Stomach (tissue), 9 donors: ENCODE measurements around the gene ERG. TPM values are rescaled to one million over a fixed set of nuclear protein-coding genes. Genes with fewer than 3 reads are reported as not detected.

Experiments
- DNase-seq, 2 donors: peaks; one replicate each; pipeline versions ENCODE4 v3.0.0 to v3.0.0-alpha.2; 2013 to 2019
- H3K27ac ChIP-seq, 5 donors: fragments of 200-600 bp in 4 of 5; sonication (generic) in 4 of 5; one replicate each; pipeline ENCODE4 v1.5.1; 2013 to 2019; ENCODE audit warnings: mild to moderate bottlenecking in 1 of 5, moderate library complexity in 1 of 5
- H3K27me3 ChIP-seq, 3 donors: fragments of 200-600 bp; sonication (generic); one replicate each; pipeline ENCODE4 v1.5.1; 2017 to 2019; ENCODE audit warnings: mixed run types in 1 of 3
- H3K36me3 ChIP-seq, 4 donors: fragments of 200-600 bp; sonication (generic); 1 replicate in 3 of 4; 2 replicates in 1 of 4; pipeline ENCODE4 v1.5.1; 2016 to 2019
- H3K4me1 ChIP-seq, 4 donors: fragments of 200-600 bp; sonication (generic); one replicate each; pipeline ENCODE4 v1.5.1; 2016 to 2019
- H3K4me3 ChIP-seq, 4 donors: fragments of 200-600 bp; sonication (generic) in 3 of 4; one replicate each; pipeline ENCODE4 v1.5.1; 2016 to 2019; ENCODE audit warnings: mild to moderate bottlenecking in 1 of 4
- H3K9me3 ChIP-seq, 4 donors: fragments of 200-600 bp; sonication (generic); one replicate each; pipeline ENCODE4 v1.5.1; 2016 to 2019
- CTCF ChIP-seq, 7 experiments: fragments of 450-650 bp in 4 of 7; fragments of 200-600 bp in 3 of 7; sonication (generic) in 3 of 7; IDR thresholded peaks; one replicate each; pipeline ENCODE4 v1.5.1; 2016 to 2019; ENCODE audit warnings: antibody characterized with exemption in 7 of 7, control low read depth in 2 of 7, mild to moderate bottlenecking in 1 of 7
- EP300 ChIP-seq: sonication (generic); formaldehyde crosslinking; IDR thresholded peaks from one replicate; pipeline ENCODE4 v1.6.1; 2017; ENCODE audit warnings: antibody characterized with exemption
- POLR2A ChIP-seq, 4 donors: fragments of 450-650 bp; IDR thresholded peaks; one replicate each; pipeline ENCODE4 v1.6.1; 2016; ENCODE audit warnings: antibody characterized with exemption in 4 of 4, control low read depth in 2 of 4, mild to moderate bottlenecking in 1 of 4, moderate library complexity in 1 of 4
- POLR2AphosphoS5 ChIP-seq, 3 donors: sonication (generic); formaldehyde crosslinking; IDR thresholded peaks; one replicate each; pipeline ENCODE4 v1.6.1; 2016; ENCODE audit warnings: antibody characterized with exemption in 3 of 3
- WGBS, 5 donors: extraction: QIAGEN DNeasy Blood & Tissue Kit in 3 of 5; methylation state at CpG; one replicate each; pipeline versions ENCODE4 v1.1.5 to v1.1.7; 2013 to 2018; 5-methylcytosine and 5-hydroxymethylcytosine counted together
- intact Hi-C: fragments of 100-400 bp; cut with DNase I; formaldehyde crosslinking; loops from one replicate; pipeline ENCODE4 v1.15.1; 2023; ENCODE audit warnings: low total_unique reads
- polyA plus RNA-seq, 3 donors: library from polyadenylated mRNA; stranded (reverse); fragments of 200-250 nt; gene quantifications; one replicate each; pipeline ENCODE4 v1.2.3, GENCODE V29; 2013
- total RNA-seq, 5 donors: library from RNA; depleted of rRNA; stranded (reverse); fragments of >200 nt; gene quantifications; one replicate each; pipeline versions ENCODE4 v1.1.0 to v1.2.3, GENCODE V29; 2014 to 2016
- donor health status: healthy with polysubstance abuse.
- donor health status: Bipolar disorder and iron deficiency.
- donor health status: healthy.

ERG gene
- total and polyA plus RNA-seq, 8 donors = 0.58 to 14.5 (median 5.4) TPM; not detected in 1

GRCh38 chr21:38467911-38468310, 30.4 kb downstream of the ERG start:
- no peak overlapping the region for H3K27ac ChIP-seq
- no peaks in the 10 kb centered on the region for H3K9me3 ChIP-seq
- H3K4me1 ChIP-seq = peaks cover 0 to 4% (median 0%) of the 10 kb centered on the region in 4 donors
- no peaks in the 10 kb centered on the region for H3K36me3 ChIP-seq
- no peak for DNase-seq
- no peak overlapping the region for H3K4me3 ChIP-seq
- WGBS, 5 donors = 50 to 59% (median 55%) methylated on average over 4 of the region's 4 CpGs
- peaks cover 0 to 11% (median 9%) of the 10 kb centered on the region in 3 donors for H3K27me3 ChIP-seq
- no peak for TF ChIP-seq CTCF (IDR thresholded peaks at IDR 0.05)
- no peak for TF ChIP-seq POLR2A (IDR thresholded peaks at IDR 0.05)
- no peak for TF ChIP-seq EP300
- intact Hi-C loops = no loop called here

DNA sequence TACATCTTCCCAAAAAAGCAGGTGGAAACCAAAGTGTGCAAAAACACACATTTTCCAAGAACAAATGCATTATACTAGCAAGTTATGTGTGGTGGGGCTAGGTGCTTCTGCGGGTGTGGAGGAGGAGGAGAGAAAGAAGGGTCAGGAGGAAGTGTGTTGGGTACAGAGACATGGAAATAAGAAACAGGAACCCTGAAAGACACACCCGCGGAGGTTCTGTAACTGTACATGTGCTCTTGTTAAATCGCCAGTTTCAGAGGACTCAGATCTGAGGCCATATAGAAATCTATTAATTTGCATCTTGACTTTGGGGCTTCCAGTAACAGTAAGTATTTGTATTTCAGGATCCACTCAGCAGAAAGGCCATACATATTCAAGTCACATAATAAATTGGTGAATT, 30.9 kb downstream of the ERG start:
- DNase-seq = no peak
- Histone ChIP-seq H3K36me3 (no peaks in the 10 kb centered on the region), H3K27ac (no peak overlapping the region), H3K4me3 (no peak overlapping the region), H3K9me3 (no peaks in the 10 kb centered on the region), H3K27me3 (peaks cover 0 to 6% (median 5%) of the 10 kb centered on the region in 3 donors), H3K4me1 (no peaks in the 10 kb centered on the region)
- WGBS, 5 donors = 70 to 81% (median 71%) methylated on average over 4 of the region's 4 CpGs
- intact Hi-C loops = no loop called here
- TF ChIP-seq POLR2AphosphoS5 (IDR thresholded peaks at IDR 0.05) (no peak), EP300 (no peak), POLR2A (IDR thresholded peaks at IDR 0.05) (no peak), CTCF (IDR thresholded peaks at IDR 0.05) (no peak)

DNA sequence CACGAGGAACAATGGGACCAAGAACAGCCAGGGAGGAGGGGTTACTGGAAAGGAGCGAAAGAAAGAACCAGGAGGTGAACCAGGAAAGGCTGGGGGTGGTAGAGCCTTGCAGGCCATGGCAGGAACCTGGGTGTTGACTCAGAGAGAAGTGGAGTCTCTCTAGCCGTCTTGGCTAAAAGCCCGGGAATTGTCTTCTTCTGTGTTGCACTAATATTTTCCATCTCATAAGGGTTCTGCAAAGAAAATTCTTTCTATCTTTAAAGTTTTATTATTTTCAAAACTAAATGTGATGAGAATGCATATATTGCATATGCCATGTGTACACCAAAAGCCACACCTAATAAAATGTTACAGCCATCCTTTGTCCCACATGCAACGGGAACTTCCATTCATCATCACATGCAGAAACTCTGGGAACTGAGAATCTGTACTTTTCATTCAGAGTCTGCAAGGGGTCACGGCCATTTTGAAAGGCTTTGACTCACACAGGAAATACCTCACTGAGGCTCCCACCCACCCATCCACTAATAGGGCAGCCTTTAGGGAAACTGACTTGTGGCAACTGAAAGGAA, 38.0 kb downstream of the ERG start:
- TF ChIP-seq POLR2AphosphoS5 (IDR thresholded peaks at IDR 0.05) = no peak
- intact Hi-C loops = no loop called here
- 59 to 79% (median 70%) methylated on average over 6 of the region's 6 CpGs for WGBS, 5 donors
- no peak overlapping the region for H3K4me3 ChIP-seq
- H3K36me3 ChIP-seq = no peaks in the 10 kb centered on the region
- no peaks in the 10 kb centered on the region for H3K27me3 ChIP-seq
- H3K4me1 ChIP-seq = peaks cover 0 to 3% (median 0%) of the 10 kb centered on the region in 4 donors
- no peaks in the 10 kb centered on the region for H3K9me3 ChIP-seq
- DNase-seq = peak in 1 of 2 donors; percentile 42
- peak overlapping the region in 3 of 5 donors; percentile 3 to 53 (median 33) for H3K27ac ChIP-seq

DNA sequence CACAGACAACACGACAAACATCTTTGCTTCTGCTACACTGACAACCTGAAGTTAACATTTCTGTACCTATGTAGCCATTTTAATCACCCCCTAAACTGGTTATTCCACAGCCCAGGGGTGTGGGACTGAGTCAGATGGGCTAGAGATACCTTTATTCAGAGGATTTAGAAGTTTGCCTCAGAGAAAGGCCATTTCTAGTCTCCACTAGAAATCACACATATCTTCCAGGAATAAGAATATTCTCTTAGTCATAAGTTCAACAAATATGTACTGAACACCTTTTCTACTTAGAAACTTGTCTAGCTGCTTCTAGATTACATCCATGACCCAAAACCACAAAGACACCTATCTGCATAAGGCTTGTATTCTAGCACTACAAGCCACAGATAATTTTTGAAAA, 38.8 kb downstream of the ERG start:
- TF ChIP-seq POLR2A (IDR thresholded peaks at IDR 0.05) = no peak
- Histone ChIP-seq H3K9me3 (no peaks in the 10 kb centered on the region), H3K4me1 (peaks cover 0 to 3% (median 0%) of the 10 kb centered on the region in 4 donors), H3K27me3 (no peaks in the 10 kb centered on the region), H3K36me3 (no peaks in the 10 kb centered on the region), H3K4me3 (no peak overlapping the region), H3K27ac (no peak overlapping the region)
- 87 to 100% (median 90%) methylated on average over 1 of the region's 1 CpG for WGBS, 5 donors
- intact Hi-C loops = no loop called here
- DNase-seq = no peak

DNA sequence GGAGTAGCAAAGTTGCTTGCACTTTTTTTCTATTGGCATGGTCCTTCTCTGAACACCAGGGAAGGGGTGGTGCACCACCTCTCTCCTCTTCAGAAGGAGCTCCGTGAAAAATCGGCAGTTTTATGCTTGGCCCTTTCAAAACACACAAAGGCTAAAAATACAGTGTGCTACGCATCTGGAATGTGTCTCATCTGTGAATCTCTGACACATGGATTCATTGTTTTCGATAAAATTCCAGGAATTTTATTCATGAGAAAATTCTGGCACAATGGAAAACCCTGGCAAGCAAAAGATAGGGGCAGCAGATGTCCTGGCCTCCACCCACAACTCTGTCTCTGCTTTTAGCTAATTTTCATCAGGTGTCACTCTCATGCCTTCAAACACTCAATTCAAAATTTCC, 42.9 kb downstream of the ERG start:
- DNase-seq = no peak
- no peak overlapping the region for H3K4me3 ChIP-seq
- TF ChIP-seq CTCF (IDR thresholded peaks at IDR 0.05) = no peak
- TF ChIP-seq EP300 = no peak
- no peak for TF ChIP-seq POLR2A (IDR thresholded peaks at IDR 0.05)
- no peak for TF ChIP-seq POLR2AphosphoS5 (IDR thresholded peaks at IDR 0.05)
- no peak overlapping the region for H3K27ac ChIP-seq
- intact Hi-C loops = no loop called here
- no peaks in the 10 kb centered on the region for H3K9me3 ChIP-seq
- H3K36me3 ChIP-seq = no peaks in the 10 kb centered on the region
- 57 to 84% (median 77%) methylated on average over 4 of the region's 4 CpGs for WGBS, 5 donors
- H3K4me1 ChIP-seq = peaks cover 0 to 3% (median 0%) of the 10 kb centered on the region in 4 donors
- no peaks in the 10 kb centered on the region for H3K27me3 ChIP-seq
